Stomach (tissue), 9 donors: ENCODE measurements around the gene CGRRF1. TPM values are rescaled to one million over a fixed set of nuclear protein-coding genes. Genes with fewer than 3 reads are reported as not detected.

ENCODE experiments used
- DNase-seq, 2 donors: peaks; one replicate each; pipeline versions ENCODE4 v3.0.0 to v3.0.0-alpha.2; 2013 to 2019
- H3K27ac ChIP-seq, 5 donors: fragments of 200-600 bp in 4 of 5; sonication (generic) in 4 of 5; one replicate each; pipeline ENCODE4 v1.5.1; 2013 to 2019; ENCODE audit warnings: mild to moderate bottlenecking in 1 of 5, moderate library complexity in 1 of 5
- H3K27me3 ChIP-seq, 3 donors: fragments of 200-600 bp; sonication (generic); one replicate each; pipeline ENCODE4 v1.5.1; 2017 to 2019; ENCODE audit warnings: mixed run types in 1 of 3
- H3K36me3 ChIP-seq, 4 donors: fragments of 200-600 bp; sonication (generic); 1 replicate in 3 of 4; 2 replicates in 1 of 4; pipeline ENCODE4 v1.5.1; 2016 to 2019
- H3K4me1 ChIP-seq, 4 donors: fragments of 200-600 bp; sonication (generic); one replicate each; pipeline ENCODE4 v1.5.1; 2016 to 2019
- H3K4me3 ChIP-seq, 4 donors: fragments of 200-600 bp; sonication (generic) in 3 of 4; one replicate each; pipeline ENCODE4 v1.5.1; 2016 to 2019; ENCODE audit warnings: mild to moderate bottlenecking in 1 of 4
- H3K9me3 ChIP-seq, 4 donors: fragments of 200-600 bp; sonication (generic); one replicate each; pipeline ENCODE4 v1.5.1; 2016 to 2019
- CTCF ChIP-seq, 7 experiments: fragments of 450-650 bp in 4 of 7; fragments of 200-600 bp in 3 of 7; sonication (generic) in 3 of 7; IDR thresholded peaks; one replicate each; pipeline ENCODE4 v1.5.1; 2016 to 2019; ENCODE audit warnings: antibody characterized with exemption in 7 of 7, control low read depth in 2 of 7, mild to moderate bottlenecking in 1 of 7
- EP300 ChIP-seq: sonication (generic); formaldehyde crosslinking; IDR thresholded peaks from one replicate; pipeline ENCODE4 v1.6.1; 2017; ENCODE audit warnings: antibody characterized with exemption
- POLR2A ChIP-seq, 4 donors: fragments of 450-650 bp; IDR thresholded peaks; one replicate each; pipeline ENCODE4 v1.6.1; 2016; ENCODE audit warnings: antibody characterized with exemption in 4 of 4, control low read depth in 2 of 4, mild to moderate bottlenecking in 1 of 4, moderate library complexity in 1 of 4
- POLR2AphosphoS5 ChIP-seq, 3 donors: sonication (generic); formaldehyde crosslinking; IDR thresholded peaks; one replicate each; pipeline ENCODE4 v1.6.1; 2016; ENCODE audit warnings: antibody characterized with exemption in 3 of 3
- WGBS, 5 donors: extraction: QIAGEN DNeasy Blood & Tissue Kit in 3 of 5; methylation state at CpG; one replicate each; pipeline versions ENCODE4 v1.1.5 to v1.1.7; 2013 to 2018; 5-methylcytosine and 5-hydroxymethylcytosine counted together
- intact Hi-C: fragments of 100-400 bp; cut with DNase I; formaldehyde crosslinking; loops from one replicate; pipeline ENCODE4 v1.15.1; 2023; ENCODE audit warnings: low total_unique reads
- polyA plus RNA-seq, 3 donors: library from polyadenylated mRNA; stranded (reverse); fragments of 200-250 nt; gene quantifications; one replicate each; pipeline ENCODE4 v1.2.3, GENCODE V29; 2013
- total RNA-seq, 5 donors: library from RNA; depleted of rRNA; stranded (reverse); fragments of >200 nt; gene quantifications; one replicate each; pipeline versions ENCODE4 v1.1.0 to v1.2.3, GENCODE V29; 2014 to 2016
- donor health status: healthy with polysubstance abuse.
- donor health status: Bipolar disorder and iron deficiency.
- donor health status: healthy.

Gene CGRRF1
- total and polyA plus RNA-seq, 8 donors, result 8.0 to 30.9 (median 14.1) TPM

DNA sequence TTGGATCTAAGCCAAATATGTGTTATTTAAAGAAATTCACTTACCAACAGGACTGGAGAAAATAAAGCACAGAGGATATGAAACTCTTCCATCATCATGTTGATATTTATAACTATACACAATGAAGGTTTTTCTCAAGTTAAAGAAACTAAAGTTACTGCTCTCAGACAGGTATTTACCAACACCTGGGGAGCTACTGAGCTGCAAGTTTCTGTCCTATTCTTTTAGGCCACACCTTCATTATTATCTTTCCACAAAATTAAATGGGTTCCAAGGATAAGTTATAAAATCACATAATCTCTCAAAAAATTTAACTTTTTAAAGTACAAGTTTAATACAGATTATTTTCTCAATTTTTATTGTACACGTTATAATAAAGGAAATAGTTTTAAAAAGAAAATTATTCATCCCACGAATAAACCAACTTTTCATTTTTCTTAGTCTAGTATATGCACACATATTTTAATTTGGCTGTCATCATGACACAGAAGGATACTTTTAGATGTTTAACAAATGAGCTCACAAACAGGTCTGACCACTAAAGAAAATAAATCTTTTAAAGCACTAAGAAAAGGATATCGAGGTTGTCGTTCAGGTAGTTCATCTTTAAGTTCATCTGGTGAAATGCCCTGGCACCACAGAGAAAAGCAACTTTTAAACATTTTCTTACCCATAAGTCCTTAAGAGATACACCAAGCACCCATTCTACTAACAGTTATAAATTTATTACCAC is 28.7 kb upstream of the CGRRF1 start:
- TF ChIP-seq POLR2A (IDR thresholded peaks at IDR 0.05) (no peak), POLR2AphosphoS5 (IDR thresholded peaks at IDR 0.05) (no peak), EP300 (no peak), CTCF (IDR thresholded peaks at IDR 0.05) (no peak)
- Histone ChIP-seq H3K4me3 (no peak overlapping the region), H3K36me3 (peaks cover 11 to 53% (median 50%) of the 10 kb centered on the region in 4 donors), H3K4me1 (peaks cover 0 to 40% (median 20%) of the 10 kb centered on the region in 4 donors), H3K27me3 (no peaks in the 10 kb centered on the region), H3K9me3 (no peaks in the 10 kb centered on the region), H3K27ac (no peak overlapping the region)
- intact Hi-C loops, result no loop called here
- WGBS, 5 donors, result 86 to 97% (median 91%) methylated on average over 4 of the region's 4 CpGs
- DNase-seq, result no peak

DNA sequence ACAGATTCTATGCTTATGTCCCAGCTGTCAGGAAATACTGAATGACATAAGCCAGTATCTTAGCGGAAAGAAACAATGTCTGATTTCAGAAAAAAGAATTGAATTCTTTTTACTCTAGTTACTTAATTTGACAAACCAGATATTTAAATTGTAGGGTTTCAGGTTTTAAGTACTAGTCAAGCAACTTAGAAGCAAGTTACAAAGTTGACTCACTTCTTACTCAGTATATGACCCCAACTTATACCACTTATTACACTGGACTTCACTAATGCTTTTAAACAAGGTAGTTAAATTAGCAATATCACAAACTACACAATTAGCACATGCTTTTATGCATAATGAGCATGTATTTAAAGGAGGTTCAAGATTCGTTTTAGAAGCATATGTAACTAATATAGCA is 28.0 kb upstream of the CGRRF1 start:
- peaks cover 11 to 51% (median 50%) of the 10 kb centered on the region in 4 donors for H3K36me3 ChIP-seq
- H3K9me3 ChIP-seq, result no peaks in the 10 kb centered on the region
- intact Hi-C loops, result no loop called here
- H3K4me3 ChIP-seq, result no peak overlapping the region
- peaks cover 0 to 41% (median 25%) of the 10 kb centered on the region in 4 donors for H3K4me1 ChIP-seq
- H3K27ac ChIP-seq, result no peak overlapping the region
- TF ChIP-seq POLR2AphosphoS5 (IDR thresholded peaks at IDR 0.05) (no peak), CTCF (IDR thresholded peaks at IDR 0.05) (no peak), EP300 (no peak)
- H3K27me3 ChIP-seq, result no peaks in the 10 kb centered on the region
- DNase-seq, result no peak
- 78 to 97% (median 88%) methylated on average over 2 of the region's 2 CpGs for WGBS, 5 donors

DNA sequence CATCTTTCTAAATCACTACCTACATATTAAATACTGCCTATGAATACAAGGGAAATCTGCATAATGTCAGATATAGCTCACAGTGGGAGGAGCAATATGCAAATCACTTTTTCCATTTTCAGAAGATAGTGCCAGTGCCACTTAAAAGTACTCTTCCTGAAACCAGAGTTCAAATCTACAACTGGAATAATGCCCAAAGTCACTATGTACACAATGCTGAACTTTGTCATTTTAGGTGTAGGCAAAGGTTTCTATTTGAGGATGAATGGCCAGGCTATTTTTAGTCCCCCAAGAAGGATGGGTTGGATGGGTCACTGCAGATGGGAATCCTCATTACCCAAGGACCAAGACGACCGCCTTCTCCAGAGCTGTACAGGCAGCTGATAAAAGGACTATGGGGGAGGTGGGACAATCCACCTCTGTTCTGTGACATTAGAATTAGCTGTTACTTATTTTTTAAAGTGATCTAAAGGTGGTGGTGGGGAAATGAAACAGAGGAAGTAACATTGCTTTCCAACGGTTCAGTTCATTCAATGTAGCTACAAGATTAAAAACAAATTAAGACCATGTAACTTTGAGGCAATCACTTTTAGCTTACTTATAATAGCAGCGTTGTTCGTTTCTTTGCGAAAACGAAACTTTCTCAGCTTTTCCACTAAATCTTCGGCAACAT is 26.5 kb upstream of the CGRRF1 start:
- 76 to 83% (median 80%) methylated on average over 8 of the region's 8 CpGs for WGBS, 5 donors
- Histone ChIP-seq H3K27me3 (no peaks in the 10 kb centered on the region), H3K9me3 (no peaks in the 10 kb centered on the region), H3K4me1 (peaks cover 12 to 56% (median 40%) of the 10 kb centered on the region in 4 donors), H3K36me3 (peaks cover 11 to 42% (median 40%) of the 10 kb centered on the region in 4 donors), H3K4me3 (no peak overlapping the region), H3K27ac (no peak overlapping the region)
- intact Hi-C loops, result no loop called here
- no peak for DNase-seq
- TF ChIP-seq CTCF (IDR thresholded peaks at IDR 0.05), result no peak
- TF ChIP-seq POLR2AphosphoS5 (IDR thresholded peaks at IDR 0.05), result no peak
- no peak for TF ChIP-seq POLR2A (IDR thresholded peaks at IDR 0.05)
- TF ChIP-seq EP300, result no peak

- Histone ChIP-seq H3K27me3 (no peaks in the 10 kb centered on the region), H3K27ac (no peak overlapping the region), H3K4me3 (no peak overlapping the region), H3K36me3 (peaks cover 7 to 36% (median 34%) of the 10 kb centered on the region in 4 donors), H3K4me1 (peaks cover 12 to 56% (median 41%) of the 10 kb centered on the region in 4 donors), H3K9me3 (no peaks in the 10 kb centered on the region)
- intact Hi-C loops, result no loop called here
- no peak for DNase-seq
- no peak for TF ChIP-seq POLR2AphosphoS5 (IDR thresholded peaks at IDR 0.05)
- no peak for TF ChIP-seq CTCF (IDR thresholded peaks at IDR 0.05)
- TF ChIP-seq POLR2A (IDR thresholded peaks at IDR 0.05), result no peak
- TF ChIP-seq EP300, result no peak
Observed at GRCh38 chr14:54483846-54484245, 25.9 kb upstream of the CGRRF1 start.
